NCI-H524 (cell line): ENCODE measurements around the gene SFMBT2.

Source experiments
- DNase-seq, 2 experiments: peaks; one replicate each; lab custom pipeline; 2025; lab: John Stamatoyannopoulos, UW

SFMBT2 gene

GRCh38 chr10:7263616-7264015 is 147.2 kb downstream of the SFMBT2 start:
- no peak for DNase-seq

- no peak for DNase-seq
Observed at GRCh38 chr10:7261351-7261750, 149.5 kb downstream of the SFMBT2 start.

GRCh38 chr10:7260912-7261311 is 149.9 kb downstream of the SFMBT2 start:
- no peak for DNase-seq

- peak; percentile 1 to 43 for DNase-seq
Observed at GRCh38 chr10:7260412-7260900, 150.4 kb downstream of the SFMBT2 start.

- DNase-seq, result no peak
Observed at GRCh38 chr10:7258948-7259523, 151.8 kb downstream of the SFMBT2 start.

GRCh38 chr10:7255517-7255916 is 155.3 kb downstream of the SFMBT2 start:
- no peak for DNase-seq

- DNase-seq, result no peak
Observed at GRCh38 chr10:7251696-7252465, 159.0 kb downstream of the SFMBT2 start.

- DNase-seq, result no peak
Observed at GRCh38 chr10:7250236-7250635, 160.6 kb downstream of the SFMBT2 start.

- peak in 1 of 2 experiments; percentile 11 for DNase-seq
Observed at GRCh38 chr10:7248585-7249164, 162.2 kb downstream of the SFMBT2 start.

- DNase-seq, result no peak
Observed at GRCh38 chr10:7248148-7248547, 162.7 kb downstream of the SFMBT2 start.

GRCh38 chr10:7245505-7245904 is 165.3 kb downstream of the SFMBT2 start:
- no peak for DNase-seq

- DNase-seq, result no peak
Observed at GRCh38 chr10:7243873-7244272, 167.0 kb downstream of the SFMBT2 start.

GRCh38 chr10:7243139-7243538 is 167.7 kb downstream of the SFMBT2 start:
- no peak for DNase-seq

- no peak for DNase-seq
Observed at GRCh38 chr10:7239312-7239985, 171.4 kb downstream of the SFMBT2 start.

- no peak for DNase-seq
Observed at GRCh38 chr10:7235376-7235775, 175.5 kb downstream of the SFMBT2 start.

GRCh38 chr10:7234109-7234508 is 176.7 kb downstream of the SFMBT2 start:
- no peak for DNase-seq

GRCh38 chr10:7233259-7233991 is 177.4 kb downstream of the SFMBT2 start:
- no peak for DNase-seq

GRCh38 chr10:7231509-7232414 is 179.1 kb downstream of the SFMBT2 start:
- DNase-seq, result no peak

- no peak for DNase-seq
Observed at GRCh38 chr10:7230951-7231350, 179.9 kb downstream of the SFMBT2 start.

GRCh38 chr10:7230036-7230435 is 180.8 kb downstream of the SFMBT2 start:
- DNase-seq, result no peak

- DNase-seq, result no peak
Observed at GRCh38 chr10:7225133-7225532, 185.7 kb downstream of the SFMBT2 start.
